Umbilical cord (tissue), 2 donors: ENCODE data around the gene PEMT. TPM values are rescaled to one million over a fixed set of nuclear protein-coding genes. Genes with fewer than 3 reads are reported as not detected.

Experiments used
- DNase-seq: peaks from one replicate; pipeline ENCODE4 v3.0.0-alpha.2; 2015; ENCODE audit warnings: low spot score
- total RNA-seq: library from RNA; depleted of rRNA; stranded (reverse); fragments of >200 nt; gene quantifications from one replicate; pipeline ENCODE4 v1.2.3, GENCODE V29; 2014; ENCODE audit warnings: low replicate concordance; ENCODE audit not compliant: insufficient read depth

Gene PEMT
- total RNA-seq, 1 donor from 2014 or later: 23.4 TPM

DNA sequence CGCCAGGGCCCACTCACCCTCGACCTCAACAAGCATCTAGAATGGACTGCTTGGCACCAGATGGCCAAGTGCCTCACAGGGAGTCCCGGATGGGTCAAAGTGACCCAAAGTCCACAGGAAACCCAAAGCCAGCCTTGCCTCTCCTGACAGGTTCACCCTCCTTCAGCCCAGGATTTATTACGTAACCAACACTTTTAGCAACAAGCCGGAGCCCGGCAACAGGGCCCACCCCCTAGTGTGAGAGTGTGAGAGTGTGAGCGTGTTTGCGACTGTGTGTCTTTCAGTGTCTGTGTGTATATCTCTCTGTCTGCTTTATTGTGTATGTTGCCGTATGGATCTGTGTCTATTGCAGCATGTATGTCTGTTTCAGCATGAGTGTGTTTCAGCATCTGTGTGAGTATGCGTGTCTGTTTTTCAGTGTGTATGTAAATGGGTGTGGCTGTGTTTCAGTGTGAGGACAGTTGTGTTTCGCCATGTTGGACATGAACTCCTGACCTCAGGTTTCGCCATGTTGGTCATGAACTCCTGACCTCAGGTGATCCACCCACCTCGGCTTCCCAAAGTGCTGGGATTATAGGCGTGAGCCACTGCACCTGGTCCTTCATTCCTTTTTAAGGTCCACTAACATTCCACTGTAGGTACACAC lies 13.7 kb upstream of the PEMT start:
- no peak for DNase-seq

DNA sequence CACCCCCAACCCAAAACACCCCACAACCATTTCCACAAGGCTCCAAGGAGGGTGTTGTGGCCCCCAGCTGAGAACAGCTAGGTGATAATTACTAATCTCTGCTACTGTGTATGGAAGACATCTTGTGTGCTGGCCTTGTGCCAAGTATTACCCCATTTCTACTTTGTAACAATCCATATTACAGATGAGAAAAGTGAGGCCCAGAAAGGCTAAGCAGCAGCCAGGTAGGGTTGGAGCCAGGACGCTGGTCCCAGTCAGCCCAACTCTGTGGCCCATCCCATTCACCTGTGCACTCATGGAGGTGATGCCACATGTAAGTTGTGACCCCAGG lies 12.4 kb upstream of the PEMT start:
- DNase-seq: no peak

DNA sequence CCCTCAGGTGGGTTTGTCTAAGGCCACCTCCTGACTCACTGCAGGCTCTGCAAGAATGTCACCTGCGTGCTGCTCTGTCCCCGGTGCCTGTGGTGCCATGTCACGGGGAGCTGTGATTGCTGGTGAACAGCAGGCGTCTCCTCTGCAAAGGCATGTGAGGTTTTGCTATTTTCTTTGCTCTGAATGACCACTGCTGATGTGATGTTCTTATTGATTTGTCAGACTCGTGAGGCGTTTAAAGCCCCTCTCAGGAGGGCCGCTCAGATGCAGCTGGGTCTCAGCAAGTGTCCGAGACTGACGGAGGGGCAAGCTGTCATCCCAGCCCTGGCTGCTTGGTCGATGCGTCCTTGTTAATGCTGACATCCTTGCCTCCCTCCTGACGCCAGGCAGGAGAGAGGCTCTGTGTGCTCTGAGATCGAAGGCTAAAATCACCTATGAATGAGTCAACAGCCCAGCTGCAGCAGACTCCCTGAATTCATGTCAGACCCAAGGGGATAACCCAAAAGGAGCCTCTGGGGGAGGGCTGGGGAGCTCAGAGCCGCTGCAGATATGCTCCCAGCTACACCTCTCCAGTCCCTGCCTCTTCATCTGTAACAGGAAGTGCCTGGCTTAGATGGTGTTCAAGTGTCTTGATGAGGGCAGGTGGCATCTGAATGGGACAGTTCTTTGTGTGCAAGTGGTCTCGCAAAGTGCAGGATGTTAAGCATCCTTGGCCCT lies 11.8 kb upstream of the PEMT start:
- DNase-seq: no peak

DNA sequence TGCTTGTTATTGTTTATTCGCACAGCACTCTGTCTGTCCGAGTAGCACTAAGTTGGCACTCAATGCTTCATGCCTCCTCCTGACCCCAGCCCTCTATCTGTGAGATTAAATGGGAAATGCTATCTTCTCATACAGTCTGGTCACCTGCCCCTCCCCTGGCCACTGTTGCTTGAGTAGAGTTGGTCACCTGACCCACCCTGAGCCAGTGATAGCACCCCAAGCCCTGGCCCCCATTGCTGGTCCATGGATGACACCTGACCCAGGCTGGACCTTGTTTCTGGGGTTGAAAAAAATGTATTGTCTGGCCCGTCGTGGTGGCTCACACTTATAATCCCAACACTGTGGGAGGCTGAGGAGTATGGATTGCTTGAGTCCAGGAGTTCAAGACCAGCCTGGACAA lies 8.5 kb upstream of the PEMT start:
- DNase-seq: no peak

DNA sequence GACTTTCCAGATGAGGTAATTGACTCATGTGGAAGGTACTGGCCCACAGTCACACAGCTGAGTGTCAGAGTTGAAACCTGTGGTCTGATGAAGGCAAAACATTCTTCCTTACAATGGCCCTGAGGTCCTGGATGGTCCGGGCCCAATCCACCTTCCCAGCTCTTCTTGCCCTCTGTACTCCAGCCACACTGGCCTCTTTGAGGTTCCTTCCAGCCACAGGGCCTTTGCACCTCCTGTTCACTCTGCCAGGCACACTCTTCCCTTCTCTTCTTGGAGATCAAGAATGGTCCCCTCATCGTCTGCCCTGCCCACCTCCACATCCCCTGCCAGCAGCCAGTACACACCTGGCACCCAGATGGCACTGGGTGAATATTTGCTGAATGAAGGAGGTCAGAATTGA lies 6.5 kb upstream of the PEMT start:
- no peak for DNase-seq

DNA sequence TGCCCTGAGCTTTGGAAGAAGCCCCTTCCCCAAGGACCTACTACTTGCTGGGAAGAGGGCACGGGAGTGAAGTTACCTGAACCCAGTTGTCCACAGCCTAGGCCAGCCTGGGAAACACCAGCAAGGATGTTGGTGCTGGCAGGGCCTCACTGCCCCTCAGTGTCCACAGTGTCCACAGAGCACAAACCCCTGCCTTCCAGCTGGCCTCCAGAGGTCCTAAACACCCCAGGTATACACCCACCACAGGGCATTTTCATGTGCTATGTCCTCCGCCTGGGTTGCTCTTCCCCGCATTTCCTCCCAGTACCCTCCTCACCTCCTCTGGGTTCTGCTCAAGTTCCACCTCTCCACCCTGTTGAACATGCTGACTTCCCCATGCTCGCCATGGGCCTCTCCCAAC lies 4.2 kb upstream of the PEMT start:
- no peak for DNase-seq

DNA sequence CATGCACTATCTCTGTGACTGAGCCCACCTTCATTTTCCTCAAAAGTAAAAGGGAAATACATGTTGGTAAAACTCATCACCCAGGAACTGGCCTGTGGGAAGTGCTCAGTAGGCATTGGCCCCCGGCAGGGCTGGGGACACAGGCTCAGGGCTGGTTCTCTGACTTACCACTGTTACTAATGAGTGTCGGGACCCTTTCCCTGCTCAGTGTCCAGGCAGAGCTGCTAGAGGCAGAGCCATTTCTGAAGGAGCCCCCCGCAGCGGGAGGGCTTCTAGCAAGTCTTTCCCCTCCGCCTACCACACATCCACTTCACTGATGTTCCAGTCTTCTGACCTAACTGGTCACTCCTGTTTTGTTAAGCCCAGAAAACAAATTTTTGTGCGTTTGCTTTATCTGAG lies 1.7 kb upstream of the PEMT start:
- no peak for DNase-seq

DNA sequence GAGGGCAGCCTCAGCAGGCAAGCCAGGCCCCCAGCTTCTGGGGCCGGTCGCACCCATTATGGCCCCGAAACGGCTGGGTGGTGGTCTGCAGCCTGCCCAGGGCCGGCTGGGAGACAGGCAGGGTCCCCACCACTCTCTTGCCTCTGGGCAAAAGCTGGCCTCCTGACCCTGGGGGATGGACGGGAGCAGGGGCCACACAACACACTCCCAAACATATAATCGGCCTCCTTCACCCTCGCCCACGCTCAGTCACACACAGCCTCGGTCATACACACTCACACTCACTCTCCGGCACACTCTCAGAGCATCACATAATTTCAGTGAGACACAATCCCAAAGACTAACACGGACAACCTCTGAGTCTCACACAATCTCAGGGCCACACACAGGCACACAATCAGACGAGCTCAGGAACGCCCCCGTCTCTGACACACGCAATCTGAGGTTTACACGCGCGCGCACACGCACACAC lies 589 bp downstream of the PEMT start:
- DNase-seq: no peak

DNA sequence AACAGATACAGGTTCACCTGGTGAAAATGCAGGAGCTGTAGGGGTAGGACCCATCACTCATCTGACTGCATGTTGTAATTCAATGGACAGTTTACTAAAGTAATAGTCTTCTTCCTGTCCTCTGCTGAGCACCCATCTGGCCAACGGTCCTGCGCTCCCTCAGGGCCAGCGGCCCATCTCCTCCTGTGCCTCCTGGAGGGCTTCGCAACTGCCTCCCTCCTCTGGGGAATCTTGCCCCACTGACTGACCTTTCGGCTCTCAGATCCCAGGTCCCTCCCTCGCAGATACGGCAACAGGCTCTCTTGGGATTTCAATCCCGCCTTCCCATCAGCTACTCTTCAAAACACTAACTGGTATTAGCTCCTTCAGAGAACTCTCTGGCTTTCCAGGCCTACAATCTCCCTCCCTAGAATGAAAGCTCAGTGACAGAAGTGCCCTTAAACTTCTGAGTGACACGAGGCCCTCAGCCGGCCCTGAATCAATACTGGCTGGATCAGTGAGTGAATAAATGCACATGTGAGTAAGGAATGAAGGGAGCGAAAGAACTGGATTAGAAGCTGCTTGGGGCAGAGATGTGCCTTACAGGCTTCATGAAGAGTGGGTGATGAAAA lies 1.3 kb downstream of the PEMT start:
- peak; percentile 24 for DNase-seq

DNA sequence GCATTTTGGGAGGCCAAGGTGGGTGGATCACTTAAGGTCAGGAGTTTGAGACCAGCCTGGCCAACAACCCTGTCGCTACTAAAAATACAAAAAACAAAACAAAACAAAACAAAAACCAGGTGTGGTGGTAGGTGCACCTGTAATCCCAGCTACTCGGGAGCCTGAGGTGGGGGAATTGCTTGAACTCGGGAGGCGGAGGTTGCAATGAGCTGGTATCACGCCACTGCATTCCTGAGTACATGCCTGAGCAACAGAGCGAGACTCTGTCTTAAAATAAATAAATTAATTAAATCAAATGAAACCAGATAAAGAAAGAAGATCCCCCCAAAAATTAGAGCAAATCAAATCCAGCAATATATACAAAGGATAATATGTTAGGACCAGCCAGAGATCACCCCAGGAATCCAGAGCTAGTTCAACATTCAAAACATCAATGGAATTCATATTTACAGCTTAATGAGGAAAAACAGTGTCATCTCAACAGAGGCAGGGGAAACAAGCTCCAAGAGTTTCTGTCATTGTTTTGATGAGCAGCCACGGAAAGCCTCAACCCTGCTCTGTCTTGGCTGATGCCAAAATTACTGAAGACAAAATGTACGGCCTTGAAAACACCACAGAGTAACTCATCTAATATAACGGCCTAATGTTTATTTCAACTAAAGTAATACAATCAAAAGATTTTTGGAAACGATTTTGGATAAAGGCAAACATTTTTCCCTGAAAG lies 3.7 kb downstream of the PEMT start:
- no peak for DNase-seq

DNA sequence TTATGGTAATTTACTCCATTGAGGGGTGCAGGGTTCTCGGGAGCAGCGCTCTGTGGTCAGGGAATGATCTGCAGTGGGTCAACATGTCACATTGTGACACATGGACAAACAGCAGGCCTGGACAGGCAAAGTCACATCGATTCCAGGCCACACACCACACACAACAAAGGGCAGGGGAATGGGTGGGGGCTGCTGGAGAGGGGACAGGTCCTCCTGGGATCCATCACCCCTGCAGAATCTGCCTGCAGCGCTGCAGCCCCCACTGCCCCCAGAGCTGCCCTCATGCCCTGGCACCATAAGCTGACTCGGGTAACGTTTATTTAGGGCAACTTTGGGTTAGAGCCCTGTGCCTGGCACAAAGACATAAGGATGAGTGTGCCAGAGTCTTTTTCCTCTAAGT lies 9.1 kb downstream of the PEMT start:
- no peak for DNase-seq

DNA sequence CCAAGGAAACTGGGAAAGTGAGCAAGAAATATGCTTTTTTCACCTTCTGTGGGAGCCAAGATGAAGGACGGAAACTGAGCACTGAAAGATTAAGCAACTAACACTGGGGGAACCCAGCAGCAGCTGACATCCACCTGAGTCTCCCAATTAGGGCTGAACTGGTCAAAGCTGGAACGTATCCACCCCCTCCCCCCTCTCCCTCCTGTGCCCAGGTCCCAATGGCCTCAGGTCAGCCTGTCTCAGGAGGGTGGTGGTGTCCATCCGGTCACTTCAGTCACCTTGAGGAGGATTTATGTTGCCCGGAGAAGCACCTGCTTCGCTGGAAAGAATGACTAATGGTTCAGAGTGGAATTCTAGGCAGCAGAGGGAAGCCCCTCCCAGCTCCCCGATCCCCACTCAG lies 10.0 kb downstream of the PEMT start:
- no peak for DNase-seq

DNA sequence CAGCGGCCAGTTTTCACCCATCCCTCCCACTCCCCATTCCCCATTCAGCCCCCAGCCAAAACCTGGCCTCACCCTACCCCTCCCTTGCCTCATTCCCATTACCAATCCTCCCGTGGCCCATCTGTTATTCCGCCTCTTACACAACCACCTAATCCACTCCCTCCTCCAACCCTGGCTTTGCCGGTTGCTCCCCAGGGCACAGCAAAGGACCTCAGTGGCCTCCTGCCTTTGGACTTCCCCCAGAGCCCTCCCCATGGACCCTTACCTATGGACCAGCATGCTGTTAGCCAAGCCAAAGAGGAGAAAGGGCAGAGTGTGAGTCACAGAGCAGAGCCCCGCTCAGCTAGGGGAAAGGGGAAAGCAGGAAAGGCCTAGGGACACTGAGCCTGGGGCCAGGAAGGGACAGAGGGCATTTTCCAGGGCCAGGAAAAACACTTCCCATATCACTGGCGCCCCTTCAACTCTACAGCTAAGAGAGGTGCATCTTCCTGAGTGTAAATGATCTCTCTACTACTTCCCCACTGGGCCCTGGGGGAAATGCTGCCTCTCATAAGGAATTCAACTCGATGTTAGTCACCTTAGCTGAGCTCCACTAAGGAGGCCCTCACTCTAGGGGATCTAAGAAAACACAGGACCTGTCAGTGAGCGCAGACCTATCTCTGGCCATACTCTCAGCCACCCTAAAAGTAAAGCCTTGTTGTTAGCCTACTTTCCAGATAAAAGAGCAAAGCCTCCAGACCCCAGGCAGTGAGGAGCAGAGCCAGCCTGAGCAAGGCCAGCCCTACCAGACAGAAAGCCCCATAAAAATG lies 10.6 kb downstream of the PEMT start:
- peak; percentile 94 for DNase-seq

DNA sequence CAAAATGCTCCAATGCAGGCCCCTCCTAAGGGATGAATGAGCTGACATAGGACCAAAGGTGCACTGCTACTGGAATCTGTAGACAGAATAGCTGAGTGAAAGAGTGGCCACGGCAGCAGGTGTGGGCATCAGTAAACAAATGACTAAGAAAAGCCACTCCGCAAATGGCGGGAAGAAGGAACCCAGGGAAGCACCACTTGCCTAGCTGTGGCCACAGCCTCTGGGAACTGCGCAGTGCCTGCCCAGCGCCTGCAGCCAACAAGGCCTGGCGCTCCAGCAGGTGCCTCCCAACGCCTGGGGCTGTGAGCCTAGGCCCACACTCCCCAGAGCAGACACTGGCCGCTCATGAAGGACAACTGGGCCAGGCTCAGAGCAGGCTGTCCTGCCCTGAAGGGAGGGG lies 11.8 kb downstream of the PEMT start:
- no peak for DNase-seq

DNA sequence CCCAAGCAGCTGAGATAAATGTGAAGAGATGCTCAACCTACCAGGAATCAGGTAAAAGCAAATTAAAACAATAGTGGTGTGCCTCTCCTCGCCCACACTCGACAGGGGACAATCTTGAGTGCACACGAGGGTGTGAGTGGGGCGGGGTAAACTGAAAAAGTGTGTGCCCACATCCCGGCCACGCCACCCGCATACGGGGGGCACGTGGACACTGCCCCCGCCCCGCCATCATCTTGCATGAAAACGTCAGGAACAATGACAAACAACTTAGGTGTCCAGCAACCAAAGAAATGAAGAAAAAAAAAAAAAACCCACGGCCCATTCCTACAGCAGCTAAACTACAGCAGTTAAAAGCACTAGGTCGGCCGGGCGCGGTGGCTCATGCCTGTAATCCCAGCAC lies 14.1 kb downstream of the PEMT start:
- no peak for DNase-seq

DNA sequence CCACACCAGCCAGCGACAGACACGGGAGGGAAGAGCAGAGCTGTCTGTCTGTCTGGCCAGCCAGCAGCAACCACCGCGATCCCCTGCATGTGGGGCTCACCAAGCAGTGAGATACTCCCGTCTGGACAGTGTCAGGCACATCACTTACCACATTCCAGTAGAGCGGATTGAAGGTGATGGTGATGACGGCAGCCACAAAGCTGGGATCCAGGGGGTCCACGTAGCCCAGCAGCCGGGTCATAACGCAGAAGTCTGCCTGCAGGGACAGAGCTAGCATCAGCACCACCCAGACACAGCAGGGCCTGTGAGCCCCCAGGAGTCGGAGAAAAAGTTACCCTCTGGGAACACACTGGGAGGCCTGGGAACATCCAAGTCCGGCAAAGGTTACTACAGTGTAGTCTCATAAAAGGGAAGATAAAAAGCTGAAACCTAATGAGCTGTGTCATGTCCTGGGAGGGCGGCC lies 14.7 kb downstream of the PEMT start:
- DNase-seq: peak; percentile 86

DNA sequence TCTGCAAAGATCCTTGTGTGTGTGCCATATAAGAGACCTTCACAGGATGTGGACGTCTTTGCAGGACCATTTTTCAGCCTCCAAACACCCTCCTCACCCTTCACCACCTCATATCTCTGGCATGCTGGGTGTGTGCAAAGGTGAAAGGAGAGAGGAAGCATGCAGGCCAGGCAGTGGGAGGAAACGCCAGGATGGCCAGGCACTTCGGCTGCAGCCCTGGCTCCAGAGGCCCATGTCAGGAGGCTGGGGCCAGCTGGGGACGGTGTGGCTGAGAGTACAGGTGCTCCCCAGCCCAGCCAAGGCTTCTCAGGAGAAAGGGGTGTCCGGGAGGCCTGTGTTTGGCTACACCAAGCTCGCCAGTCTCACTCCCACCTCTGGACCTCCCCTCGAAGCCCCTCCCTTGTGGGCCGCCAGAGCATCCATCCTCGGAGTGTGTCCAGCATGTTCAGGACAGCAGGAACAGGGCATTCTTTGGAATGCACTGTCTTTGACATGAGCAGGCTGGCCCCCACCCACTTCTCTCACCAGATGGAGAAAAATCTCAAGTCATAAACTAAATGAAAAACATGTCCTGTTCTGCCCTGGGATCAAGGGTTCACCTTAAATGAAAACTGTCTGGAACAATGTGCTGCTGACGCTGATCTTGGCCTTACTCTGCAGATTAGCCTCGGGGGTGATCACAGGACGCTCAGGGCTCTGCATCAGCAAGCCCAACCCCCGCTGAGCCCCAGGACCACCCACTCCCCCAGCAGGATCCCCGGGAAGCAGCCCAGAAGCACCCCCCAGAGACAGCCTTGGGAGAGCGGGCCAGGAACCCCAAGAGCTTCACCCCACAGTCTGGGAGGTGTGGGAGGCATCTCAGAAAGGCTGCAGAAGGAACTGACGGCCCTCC lies 15.9 kb downstream of the PEMT start:
- DNase-seq: peak; percentile 88

DNA sequence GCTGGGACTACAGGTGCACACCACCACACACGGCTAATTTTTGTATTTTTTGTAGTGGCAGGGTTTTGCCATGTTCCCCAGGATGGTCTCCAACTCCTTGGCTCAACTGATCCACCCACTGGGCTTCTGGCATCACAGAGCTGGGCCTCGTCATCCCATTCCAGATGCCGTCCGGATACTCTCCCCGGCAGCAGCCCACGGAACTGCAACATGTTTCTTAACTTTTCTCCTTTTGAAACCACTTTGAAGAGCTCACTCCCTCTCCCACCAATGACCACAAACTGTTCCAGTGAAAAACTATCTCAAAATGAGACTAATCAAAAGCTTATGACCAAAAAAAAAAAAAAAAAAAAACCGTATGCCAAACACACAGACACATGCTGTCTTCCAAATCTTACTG lies 17.6 kb downstream of the PEMT start:
- peak; percentile 31 for DNase-seq

DNA sequence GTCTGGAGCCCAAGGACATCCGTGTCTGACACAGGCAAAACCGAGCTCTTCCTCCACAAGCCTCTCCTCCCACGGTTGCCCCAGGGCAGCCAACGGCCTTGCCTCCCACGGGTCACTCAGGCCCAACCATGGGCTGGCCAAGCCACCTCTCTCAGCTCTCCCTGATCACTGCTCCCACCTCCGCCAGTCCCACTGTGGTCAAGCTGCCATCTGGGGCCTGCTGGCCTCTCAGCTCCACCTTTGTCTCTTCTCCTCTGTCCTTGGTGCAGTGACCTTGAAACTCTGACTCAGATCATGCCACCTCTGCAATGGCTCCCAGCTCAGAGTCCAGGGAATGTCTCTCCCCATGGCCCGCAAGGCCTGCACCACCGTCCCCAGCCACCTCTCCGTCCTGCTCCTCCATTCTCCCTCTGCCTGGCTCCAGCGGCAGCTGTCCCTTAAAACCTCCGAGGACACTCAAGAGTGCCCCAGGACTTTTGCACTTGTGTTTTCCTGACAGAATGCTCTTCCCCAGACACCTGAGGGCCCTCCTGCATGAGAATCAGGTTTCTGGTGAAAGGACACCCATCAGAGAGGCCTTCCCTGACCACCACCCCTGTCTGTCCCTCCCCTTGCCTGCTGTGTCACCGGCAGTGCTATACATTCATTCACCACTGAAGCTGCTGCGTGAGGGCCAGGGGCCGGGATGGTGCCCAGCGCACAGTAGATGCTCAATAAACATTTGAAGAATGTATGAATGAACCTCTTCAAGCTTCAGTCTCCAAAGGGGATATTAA lies 19.3 kb downstream of the PEMT start:
- no peak for DNase-seq
